SKM-1 treated with dmso at 0.1 percent for 144 hours (cell line): ENCODE results near the gene CHST5.

Experiments used
- DNase-seq: peaks from one replicate; lab custom pipeline; 2025; ENCODE audit not compliant: unreplicated experiment; lab: John Stamatoyannopoulos, UW

The CHST5 gene

DNA sequence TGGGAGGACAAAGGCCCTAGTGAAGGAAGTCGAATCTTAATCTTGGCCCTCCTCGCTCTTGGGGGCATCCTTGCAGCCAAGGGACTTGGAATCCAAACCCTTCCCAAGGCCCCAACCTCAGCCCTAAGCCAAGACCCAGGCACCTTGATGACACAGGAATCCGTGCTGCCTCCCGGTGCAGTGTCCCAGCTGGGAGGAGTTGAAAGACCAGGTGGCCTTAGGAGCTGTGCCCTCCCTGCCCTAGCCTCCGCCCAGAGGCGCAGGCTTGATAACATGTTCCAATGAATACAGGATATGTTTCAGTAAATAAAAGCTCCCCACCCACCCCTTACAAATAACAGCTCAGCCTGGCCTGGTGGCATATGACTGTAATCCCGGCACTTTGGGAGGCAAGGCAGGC, at the start of gene CHST5:
CHST5 (minus strand) TSS at position 208 of the 400 bp plus-strand sequence. CDS start 5,724 bp downstream, outside the sequence.
- DNase-seq: no peak

GRCh38 chr16:75584108-75584507, 48.2 kb upstream of the CHST5 start:
- no peak for DNase-seq

DNA sequence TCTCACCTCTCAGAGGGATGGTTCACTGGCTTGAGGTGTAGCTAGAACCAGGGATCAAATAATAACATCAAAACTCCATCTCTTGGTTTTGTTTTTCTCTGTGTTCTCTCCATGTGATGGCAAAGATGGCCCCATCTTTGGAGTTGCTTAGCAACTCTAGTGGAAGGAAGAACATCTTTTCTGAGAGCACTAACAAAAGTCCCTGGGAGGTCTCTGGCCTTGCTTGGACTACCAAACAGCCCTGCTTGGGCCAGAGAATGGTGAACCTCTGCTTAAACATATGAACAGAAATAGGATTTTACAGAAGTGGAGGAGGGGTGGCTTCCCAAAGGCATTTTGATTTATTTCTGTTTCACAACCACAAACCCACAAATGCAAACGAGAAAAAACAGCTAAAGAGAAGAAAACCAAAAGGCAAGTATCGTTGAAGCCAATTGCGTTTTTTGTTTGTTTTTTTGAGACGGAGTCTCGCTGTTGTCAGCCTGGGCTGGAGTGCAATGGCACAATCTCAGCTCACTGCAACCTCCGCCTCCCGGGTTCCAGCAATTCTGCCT, 43.5 kb upstream of the CHST5 start:
- no peak for DNase-seq

DNA sequence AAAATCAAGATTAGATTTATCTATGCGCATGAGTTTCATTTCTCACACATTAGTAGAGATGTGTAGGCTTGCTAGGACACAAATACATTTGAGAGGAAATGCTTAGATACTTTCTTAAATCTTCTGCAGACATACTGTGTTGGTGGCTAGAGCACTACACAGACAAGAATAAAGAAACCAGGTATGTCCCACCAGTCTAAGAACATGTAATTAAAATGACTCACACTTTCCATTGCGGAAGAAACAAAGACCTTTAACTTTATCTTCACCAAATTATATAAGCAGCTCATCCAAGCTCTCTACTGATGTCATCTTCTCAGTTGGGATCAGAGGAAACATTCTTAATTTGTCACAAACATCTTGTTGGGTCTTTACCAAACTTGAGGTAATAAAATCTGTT, 42.8 kb upstream of the CHST5 start:
- DNase-seq: no peak

DNA sequence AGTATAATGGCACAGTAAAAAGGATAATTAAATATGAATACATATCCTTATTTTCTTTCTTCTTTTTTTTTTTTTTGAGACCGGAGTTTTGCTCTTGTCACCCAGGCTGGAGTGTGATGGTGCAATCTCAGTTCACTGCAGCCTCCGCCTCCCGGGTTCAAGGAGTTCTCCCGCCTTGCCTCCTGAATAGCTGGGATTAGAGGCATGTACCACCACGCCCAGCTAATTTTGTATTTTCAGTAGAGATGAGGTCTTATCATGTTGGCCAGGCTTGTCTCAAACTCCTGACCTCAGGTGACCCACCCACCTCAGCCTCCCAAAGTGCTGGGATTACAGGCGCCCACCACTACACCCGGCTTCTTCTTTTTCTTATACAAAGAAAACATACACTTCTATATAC, 42.3 kb upstream of the CHST5 start:
- no peak for DNase-seq

- DNase-seq: no peak
Observed at GRCh38 chr16:75576384-75576811, 40.5 kb upstream of the CHST5 start.

DNA sequence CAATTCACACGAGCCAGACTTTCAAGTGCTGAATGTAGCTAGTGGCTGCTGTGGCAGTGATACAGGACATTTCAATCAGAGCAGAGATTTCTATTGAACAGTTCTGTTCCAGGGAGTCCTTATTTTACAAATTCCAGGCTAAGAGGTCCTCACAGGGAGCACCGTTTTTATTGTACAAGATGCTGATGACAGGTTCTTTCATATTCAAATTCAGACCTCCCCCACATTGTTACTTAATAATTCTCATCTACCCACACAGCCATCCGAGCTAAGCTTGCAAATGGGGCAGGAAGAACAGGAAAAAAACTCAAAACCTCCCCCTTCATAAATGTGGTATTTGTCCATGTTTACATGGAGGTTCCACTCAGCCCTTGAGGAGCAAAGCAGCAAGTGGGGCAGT, 40.0 kb upstream of the CHST5 start:
- DNase-seq: no peak

DNA sequence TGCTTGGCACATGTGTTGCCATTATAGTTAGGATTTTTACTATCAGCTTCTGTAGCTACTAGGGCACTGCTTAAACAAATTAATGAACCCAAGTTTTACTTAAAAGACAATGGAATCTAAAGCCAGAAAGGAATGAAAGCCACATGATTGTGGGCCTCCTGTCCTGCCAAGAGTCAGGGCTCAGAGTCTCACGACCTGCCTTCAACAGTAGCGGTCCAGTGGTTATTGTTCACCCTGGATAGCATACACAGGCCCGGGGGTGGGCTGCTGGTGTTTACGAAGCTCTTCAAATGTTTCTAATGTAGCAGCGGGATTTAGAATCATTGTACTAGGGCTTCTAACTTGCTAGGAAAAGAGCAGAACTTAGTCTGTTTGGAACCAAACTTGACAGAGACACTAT, 38.0 kb upstream of the CHST5 start:
- DNase-seq: no peak

GRCh38 chr16:75572864-75573542, 37.1 kb upstream of the CHST5 start:
- DNase-seq: no peak

DNA sequence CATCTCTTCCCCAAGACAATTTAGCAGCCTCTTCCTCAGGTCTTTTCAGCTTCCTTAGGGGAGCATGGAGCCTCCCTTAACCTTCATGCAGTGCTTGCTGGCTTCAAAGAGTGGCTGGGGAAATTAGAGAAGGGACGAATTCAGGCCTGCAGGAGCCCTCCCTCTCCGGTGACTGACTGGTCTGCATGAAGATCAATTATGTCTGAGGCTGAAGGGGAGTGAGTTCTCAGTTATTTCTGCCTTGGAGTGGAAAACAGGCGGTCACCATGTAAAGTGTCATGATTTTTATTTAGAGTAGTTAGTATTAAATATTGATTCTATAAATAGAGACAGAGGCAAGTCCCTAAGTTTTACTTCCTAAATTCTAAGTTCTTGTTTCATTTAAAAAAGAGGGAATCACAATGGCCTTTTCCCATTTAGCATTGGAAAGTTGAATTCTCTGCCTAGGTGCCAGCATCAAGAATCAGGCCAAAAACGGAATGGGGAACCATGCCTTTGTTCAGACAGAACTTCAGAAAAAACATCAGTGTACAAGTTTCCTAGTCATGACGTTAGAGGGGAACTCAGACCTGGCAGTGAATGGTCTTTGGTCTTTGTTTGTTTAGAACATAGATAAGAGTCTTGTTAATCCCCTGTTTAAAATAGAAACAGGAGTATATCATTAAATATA, 34.6 kb upstream of the CHST5 start:
- DNase-seq: no peak

DNA sequence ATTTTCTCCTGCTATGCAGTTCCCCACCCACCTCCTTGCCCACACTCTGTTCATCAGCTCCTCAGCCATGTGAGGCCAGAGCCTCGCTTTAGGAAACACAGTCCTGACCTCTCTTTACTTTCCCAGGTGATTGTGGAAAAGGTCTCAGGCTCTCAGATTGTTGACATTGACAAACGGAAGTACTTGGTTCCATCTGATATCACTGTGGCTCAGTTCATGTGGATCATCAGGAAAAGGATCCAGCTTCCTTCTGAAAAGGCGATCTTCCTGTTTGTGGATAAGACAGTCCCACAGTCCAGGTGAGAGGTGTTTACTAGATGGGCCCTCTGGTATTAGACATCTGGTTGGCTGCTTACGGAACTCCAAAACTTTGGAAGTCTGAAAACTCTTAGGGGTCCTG, 32.0 kb upstream of the CHST5 start:
- no peak for DNase-seq

DNA sequence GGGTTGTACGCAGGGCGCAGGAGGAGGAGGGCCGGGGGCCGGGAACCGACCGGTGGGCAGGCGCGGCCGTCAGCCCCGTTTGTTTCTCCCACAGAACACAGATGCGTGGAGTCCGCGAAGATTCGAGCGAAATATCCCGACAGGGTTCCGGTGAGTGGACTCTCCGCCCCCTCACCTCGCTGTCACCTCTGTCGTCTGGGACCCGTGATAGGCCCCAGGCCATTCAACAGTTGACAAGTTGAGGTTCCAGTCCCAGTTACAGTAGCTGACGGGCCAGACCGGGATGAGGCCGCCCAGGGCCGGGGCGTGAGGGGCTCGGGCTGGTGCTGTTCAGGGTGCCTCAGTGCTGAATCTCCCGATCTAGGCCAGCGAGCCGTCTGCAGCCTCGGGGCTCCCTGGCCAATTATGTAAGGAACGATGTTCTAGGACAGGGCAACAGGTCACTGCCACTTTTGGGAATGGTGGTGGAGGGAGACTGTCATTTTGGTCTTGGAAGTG, 30.9 kb upstream of the CHST5 start:
- DNase-seq: no peak

DNA sequence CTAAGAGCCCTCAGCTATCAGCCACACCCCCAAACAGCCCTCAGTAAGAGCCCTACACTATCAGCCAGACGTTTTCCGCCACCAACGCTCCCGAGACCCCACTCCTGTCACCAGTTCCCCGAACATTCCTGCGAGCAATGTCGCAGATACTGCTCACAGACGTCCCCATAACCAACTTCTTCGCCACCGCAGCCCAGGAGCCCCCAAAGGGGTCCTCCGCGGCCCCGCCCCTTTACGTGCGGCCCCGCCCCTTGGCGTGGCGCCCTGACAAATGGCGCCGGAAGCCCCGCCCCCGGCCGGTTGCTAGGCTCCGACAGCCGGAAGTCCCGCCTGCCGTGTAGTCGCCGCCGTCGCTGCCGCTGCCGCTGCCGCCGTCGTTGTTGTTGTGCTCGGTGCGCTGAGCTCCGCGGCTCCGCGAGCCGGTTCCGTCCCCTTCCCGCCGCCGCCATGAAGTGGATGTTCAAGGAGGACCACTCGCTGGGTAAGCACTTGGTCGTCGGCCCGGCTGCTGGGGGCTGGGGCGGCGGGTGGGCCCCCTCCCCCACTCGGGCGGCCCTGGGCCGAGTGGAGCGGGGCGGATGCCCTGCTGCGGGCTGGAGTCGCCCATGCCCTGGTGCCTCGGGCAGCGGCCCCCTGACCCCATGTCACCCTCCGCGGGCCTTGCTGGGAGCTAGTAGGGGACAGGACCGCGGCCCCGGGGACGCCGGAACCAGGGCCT, 30.3 kb upstream of the CHST5 start, which contains the start of gene GABARAPL2:
GABARAPL2 (plus strand) TSS at position 340 of the 718 bp plus-strand sequence; CDS start at position 448, 108 bp downstream.
- peak; percentile 70 for DNase-seq

DNA sequence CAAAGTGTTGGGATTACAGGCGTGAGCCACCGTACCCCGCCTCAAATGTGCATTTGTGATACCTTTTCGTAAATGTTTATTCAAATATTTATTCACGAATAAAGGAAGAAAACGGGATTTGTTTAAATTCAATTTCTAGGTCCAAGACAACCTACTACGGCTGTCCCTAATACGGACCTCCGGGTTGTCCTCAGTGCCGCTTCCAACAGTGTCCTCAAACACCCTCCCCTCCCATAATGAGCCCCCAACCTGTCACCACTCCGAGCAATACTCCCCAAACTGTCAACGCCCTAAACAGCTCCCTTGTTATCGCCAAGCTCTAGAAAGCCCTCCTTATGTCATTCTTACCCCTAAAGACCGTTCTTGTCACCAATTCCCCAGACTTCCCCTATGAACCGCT, 29.7 kb upstream of the CHST5 start:
- no peak for DNase-seq

GRCh38 chr16:75559564-75560372, 23.9 kb upstream of the CHST5 start:
- no peak for DNase-seq

GRCh38 chr16:75558846-75559401, 23.0 kb upstream of the CHST5 start:
- no peak for DNase-seq

DNA sequence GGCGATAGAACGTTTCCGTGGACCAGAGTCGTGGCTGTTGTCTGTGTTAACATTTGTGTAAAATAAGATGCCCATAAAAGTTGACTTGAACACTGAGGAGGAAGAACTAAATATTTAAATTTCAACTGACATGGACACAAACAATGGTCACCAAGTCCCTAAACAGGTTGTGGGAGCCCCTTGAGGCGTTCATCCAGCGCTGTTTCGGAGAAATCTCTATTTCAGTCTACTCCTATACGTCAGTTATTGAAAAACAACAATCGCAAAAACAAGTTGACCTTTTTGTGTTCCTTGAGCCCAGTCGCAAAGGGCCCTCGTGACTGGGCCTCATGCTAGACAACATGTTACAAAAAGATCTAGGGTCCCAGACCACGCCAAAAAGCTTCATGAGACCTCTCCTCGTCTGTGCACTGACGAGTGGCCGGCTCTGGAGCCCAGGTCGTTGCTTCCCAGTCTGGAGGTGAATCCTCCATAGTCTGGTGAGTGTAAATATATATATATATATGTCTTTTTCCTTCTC, 20.6 kb upstream of the CHST5 start:
- DNase-seq: no peak

GRCh38 chr16:75555707-75556430, 20.0 kb upstream of the CHST5 start, which contains the start of gene TMEM231:
Gene TMEM231, minus strand, starts transcription at chr16:75556252. Its CDS starts 43 bp downstream, at chr16:75556209.
- peak; percentile 81 for DNase-seq

DNA sequence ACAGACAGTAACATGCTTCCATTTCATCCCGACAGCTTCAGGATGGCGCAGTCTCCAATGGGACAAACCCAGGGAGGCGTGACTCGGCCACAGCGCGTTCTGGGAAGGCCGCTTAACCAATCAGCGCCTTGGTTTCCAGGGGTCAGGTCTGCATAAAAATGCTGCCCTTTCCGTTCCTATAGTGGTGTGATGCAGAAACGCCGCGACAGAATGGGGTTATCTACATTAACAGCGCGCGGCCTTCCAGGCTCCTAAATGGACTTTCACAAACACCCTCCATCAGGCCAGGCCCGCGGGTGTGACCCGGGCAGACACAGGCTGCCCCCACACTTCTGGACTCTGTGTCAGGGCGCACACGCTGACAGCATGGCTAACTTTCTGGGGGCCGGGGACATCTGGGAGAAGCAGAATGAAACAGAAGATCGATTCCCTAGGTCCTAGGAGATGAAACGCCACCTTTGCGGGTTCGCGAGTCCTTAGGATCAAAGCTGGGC, 19.4 kb upstream of the CHST5 start:
- no peak for DNase-seq
